Measurements from ENCODE around the gene FILIP1.

DNA sequence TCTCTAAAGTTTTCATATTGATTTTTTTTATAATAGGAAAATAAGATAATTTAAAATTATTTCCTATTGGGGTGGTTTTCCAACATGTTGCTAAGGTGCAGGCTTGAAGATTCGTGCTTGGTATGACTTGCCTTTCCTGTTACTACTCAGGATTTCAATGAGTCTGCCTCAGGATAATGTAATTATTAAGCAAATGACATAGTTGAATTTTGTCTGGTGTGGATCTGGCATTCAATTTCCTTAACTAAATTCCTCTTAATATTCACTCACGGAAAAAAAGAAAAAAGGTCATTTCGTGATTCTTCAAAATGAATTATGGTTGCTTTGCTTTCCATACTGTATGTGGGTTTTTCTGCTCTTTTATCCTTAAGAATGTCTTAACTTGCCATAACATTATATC, 9.3 kb upstream of the FILIP1 start:
- TF ChIP-seq, protein P1, sequence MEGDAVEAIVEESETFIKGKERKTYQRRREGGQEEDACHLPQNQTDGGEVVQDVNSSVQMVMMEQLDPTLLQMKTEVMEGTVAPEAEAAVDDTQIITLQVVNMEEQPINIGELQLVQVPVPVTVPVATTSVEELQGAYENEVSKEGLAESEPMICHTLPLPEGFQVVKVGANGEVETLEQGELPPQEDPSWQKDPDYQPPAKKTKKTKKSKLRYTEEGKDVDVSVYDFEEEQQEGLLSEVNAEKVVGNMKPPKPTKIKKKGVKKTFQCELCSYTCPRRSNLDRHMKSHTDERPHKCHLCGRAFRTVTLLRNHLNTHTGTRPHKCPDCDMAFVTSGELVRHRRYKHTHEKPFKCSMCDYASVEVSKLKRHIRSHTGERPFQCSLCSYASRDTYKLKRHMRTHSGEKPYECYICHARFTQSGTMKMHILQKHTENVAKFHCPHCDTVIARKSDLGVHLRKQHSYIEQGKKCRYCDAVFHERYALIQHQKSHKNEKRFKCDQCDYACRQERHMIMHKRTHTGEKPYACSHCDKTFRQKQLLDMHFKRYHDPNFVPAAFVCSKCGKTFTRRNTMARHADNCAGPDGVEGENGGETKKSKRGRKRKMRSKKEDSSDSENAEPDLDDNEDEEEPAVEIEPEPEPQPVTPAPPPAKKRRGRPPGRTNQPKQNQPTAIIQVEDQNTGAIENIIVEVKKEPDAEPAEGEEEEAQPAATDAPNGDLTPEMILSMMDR (IDR thresholded peaks at IDR 0.05) = no peak
- no peak for TF ChIP-seq POLR2A (IDR thresholded peaks at IDR 0.05)
